Mucosa of stomach (tissue), 1 donor: ENCODE measurements around the gene CZIB.

Source experiments
- H3K27me3 ChIP-seq: one replicate; pipeline ENCODE4 v1.7.0; 2013; ENCODE audit warnings: mild to moderate bottlenecking, low read length; ENCODE audit not compliant: control insufficient read depth, insufficient read depth
- H3K36me3 ChIP-seq: one replicate; pipeline ENCODE4 v1.7.0; 2013; ENCODE audit warnings: low read length; ENCODE audit not compliant: control insufficient read depth, insufficient read depth
- H3K4me1 ChIP-seq: one replicate; pipeline ENCODE4 v1.7.0; 2013; ENCODE audit warnings: mild to moderate bottlenecking, low read length; ENCODE audit not compliant: control insufficient read depth, insufficient read depth
- H3K4me3 ChIP-seq: one replicate; pipeline ENCODE4 v1.7.0; 2013; ENCODE audit warnings: low read length
- H3K9ac ChIP-seq: one replicate; pipeline ENCODE4 v1.7.0; 2013; ENCODE audit warnings: mild to moderate bottlenecking, low read length, moderate library complexity
- H3K9me3 ChIP-seq: one replicate; pipeline ENCODE4 v1.7.0; 2013; ENCODE audit warnings: mild to moderate bottlenecking, low read length, moderate library complexity; ENCODE audit not compliant: control insufficient read depth
- donor health status: Pancreatic carcinoma.

Gene CZIB

DNA sequence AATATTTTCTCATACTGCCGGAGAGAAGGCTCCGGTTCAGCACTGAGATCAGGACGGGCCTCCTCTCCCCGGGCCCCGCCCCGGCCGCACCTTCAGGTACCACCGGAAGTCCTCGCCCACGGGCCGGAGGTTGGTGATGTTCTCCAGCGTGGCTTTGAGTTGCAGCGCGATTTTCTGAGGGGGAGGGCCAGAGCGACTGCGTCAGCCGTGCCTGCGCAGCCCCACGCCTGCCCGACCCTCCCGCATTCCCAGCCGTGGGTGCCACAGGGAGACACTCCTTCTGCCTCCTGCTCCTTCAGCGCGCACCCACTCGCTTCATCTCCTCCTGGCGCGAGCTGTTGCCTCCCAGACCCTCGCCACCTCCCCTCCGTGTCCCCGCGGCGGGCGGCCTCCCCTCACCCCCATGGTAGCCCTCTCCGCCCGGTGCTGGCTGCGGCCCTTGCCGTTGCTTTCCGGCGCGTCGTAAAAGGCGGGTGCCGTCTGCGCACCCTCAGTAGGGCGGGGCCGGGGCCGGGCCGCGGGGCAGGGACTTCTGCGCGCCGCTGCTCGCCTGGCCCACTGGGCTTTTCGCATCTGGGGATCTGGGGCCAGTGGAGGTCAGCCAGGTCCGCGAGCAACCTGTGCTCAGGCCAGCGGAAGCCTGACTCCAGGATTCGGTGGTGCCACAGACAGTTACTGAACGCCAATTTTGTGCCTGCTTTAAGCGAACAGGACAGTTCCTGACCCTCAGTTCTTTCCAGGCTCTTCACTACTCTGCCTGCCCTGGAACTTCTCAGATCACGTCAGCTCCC lies at the start of gene CZIB:
CZIB (minus strand) TSS at position 464 of the 791 bp plus-strand sequence; CDS start at position 405, 59 bp downstream.
- peak within 1 kb of the TSS; percentile 85 for H3K4me3 ChIP-seq
- no peaks in the 10 kb centered on the region for H3K36me3 ChIP-seq
- H3K4me1 ChIP-seq = peaks cover 13% of the 10 kb centered on the region
- H3K9ac ChIP-seq = peak within 1 kb of the TSS; percentile 79
- no peaks in the 10 kb centered on the region for H3K27me3 ChIP-seq
- no peaks in the 10 kb centered on the region for H3K9me3 ChIP-seq

DNA sequence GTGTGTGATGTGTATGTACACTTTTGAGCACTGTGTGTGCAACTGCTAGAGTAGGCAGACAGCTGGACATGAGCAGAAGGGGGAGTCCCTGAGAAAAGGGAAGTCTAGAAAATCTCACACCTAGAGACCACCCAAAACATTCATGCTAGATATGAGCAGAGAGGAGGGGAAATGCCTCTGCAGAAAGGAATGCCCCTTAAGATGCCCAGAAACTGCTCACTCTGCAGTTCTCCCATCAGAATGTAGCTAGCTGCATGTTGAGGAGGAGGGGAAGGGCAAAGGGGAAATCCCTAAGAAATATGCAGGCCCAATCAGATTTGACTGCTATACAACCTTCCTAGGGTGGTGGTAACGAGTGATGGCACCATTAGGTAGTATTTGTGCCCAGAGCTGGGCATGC lies 49.7 kb upstream of the CZIB start:
- H3K27me3 ChIP-seq = no peaks in the 10 kb centered on the region
- no peaks in the 10 kb centered on the region for H3K36me3 ChIP-seq
- no peak overlapping the region for H3K4me3 ChIP-seq
- no peak overlapping the region for H3K9ac ChIP-seq
- no peaks in the 10 kb centered on the region for H3K4me1 ChIP-seq
- no peaks in the 10 kb centered on the region for H3K9me3 ChIP-seq

DNA sequence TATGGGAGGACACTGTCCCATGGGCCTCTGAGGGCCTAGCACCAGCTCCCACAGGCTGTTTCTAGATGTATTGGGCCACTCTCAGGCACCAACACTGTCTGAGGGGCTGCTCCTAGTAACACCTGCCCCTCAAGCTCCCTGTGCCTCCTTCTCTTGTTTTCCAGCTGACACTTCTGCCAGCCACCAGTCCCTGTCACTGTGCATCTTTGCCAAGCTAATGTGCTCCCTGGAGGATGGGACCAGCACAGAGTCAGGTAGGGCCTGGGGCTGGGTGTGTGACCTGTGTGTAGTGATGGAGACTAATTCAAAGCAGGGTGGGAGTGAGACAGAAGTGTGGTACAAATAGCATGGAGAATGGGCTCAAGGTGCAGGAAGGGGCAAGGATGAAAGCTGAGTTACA lies 47.3 kb upstream of the CZIB start:
- H3K27me3 ChIP-seq = no peaks in the 10 kb centered on the region
- no peak overlapping the region for H3K4me3 ChIP-seq
- H3K9ac ChIP-seq = no peak overlapping the region
- no peaks in the 10 kb centered on the region for H3K4me1 ChIP-seq
- no peaks in the 10 kb centered on the region for H3K36me3 ChIP-seq
- H3K9me3 ChIP-seq = no peaks in the 10 kb centered on the region

DNA sequence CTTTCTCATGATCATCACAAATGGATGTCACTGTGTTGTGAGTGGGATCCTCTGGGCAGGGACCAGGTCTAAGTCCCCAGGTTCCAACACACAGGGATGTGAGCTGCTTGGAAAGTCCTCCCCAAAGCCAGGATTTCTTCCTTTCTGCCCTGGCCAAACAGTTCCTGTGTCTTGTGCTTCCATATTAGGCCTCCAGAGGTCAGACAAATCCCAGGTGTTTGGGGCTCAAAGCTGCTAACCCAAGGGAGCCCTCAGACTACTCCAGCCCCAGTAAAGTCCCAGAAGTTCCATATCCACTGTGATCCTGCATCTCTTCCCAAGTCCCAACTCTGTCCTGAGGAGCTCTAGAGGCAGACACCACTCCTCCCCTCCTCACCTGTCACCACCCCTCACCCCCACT lies 45.6 kb upstream of the CZIB start:
- no peaks in the 10 kb centered on the region for H3K4me1 ChIP-seq
- H3K27me3 ChIP-seq = no peaks in the 10 kb centered on the region
- H3K36me3 ChIP-seq = no peaks in the 10 kb centered on the region
- no peak overlapping the region for H3K9ac ChIP-seq
- H3K9me3 ChIP-seq = no peaks in the 10 kb centered on the region
- no peak overlapping the region for H3K4me3 ChIP-seq

DNA sequence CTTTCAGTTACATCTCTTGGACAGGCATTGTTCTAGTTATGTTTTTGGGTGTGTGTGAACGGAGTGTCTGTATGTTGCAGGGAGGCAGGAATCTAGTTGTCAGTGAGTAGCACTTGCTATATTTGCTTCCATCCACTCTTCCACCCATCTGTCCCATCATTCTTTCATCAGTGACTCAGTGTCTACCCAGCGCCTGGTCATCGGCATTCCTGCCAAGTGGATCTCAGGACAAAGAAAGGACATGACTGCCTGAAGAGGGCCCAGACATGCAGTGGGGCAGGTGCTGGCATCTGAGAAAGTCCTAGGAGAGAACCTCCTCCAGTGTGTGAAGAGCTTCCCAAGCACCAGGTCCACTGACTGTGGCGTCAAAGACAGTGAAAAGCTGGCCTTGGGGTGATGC lies 45.1 kb upstream of the CZIB start:
- H3K4me1 ChIP-seq = no peaks in the 10 kb centered on the region
- no peaks in the 10 kb centered on the region for H3K9me3 ChIP-seq
- H3K27me3 ChIP-seq = no peaks in the 10 kb centered on the region
- H3K9ac ChIP-seq = no peak overlapping the region
- H3K4me3 ChIP-seq = no peak overlapping the region
- H3K36me3 ChIP-seq = no peaks in the 10 kb centered on the region

DNA sequence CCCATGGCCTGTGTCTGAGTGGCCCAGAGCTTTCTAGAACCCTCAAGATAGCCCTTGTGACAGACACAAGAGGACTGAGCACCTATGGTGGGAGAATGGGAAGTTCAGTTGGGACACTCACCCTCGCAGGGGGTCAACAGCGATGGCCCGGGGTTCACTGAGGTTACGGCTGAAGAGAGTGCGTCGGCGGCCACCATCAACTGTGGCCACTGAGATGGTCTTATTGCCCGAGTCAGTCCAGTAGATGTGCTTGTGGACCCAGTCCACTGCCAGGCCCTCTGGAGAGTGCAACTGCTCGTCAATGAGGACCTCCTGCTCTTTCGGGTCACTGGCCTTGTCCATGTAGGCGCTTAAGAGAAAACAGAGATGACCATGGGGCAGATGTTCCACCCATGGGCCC lies 43.6 kb upstream of the CZIB start:
- H3K27me3 ChIP-seq = no peaks in the 10 kb centered on the region
- H3K36me3 ChIP-seq = no peaks in the 10 kb centered on the region
- no peak overlapping the region for H3K9ac ChIP-seq
- no peak overlapping the region for H3K4me3 ChIP-seq
- H3K9me3 ChIP-seq = no peaks in the 10 kb centered on the region
- no peaks in the 10 kb centered on the region for H3K4me1 ChIP-seq

DNA sequence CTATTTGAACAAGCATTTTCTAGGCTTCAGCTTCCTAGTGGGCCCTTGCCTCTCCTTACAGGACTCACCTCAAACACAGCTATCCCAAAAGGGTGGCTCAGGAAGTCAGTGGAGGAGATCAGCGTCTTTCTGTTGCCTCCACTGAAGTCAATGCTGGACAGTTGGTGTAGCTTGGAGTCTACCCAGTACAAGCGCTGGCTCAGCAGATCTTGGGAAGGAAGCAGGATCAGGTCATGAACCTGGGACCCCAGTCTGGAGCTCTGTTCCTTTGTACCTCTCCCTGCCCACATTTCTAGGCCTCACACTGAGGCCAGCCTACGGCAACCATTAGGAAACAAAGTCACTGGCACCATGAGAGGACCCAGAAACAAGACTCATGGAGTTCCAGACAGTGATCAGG lies 41.6 kb upstream of the CZIB start:
- Histone ChIP-seq H3K4me1 (peaks cover 12% of the 10 kb centered on the region), H3K9ac (no peak overlapping the region), H3K27me3 (no peaks in the 10 kb centered on the region), H3K36me3 (no peaks in the 10 kb centered on the region), H3K9me3 (no peaks in the 10 kb centered on the region), H3K4me3 (no peak overlapping the region)

DNA sequence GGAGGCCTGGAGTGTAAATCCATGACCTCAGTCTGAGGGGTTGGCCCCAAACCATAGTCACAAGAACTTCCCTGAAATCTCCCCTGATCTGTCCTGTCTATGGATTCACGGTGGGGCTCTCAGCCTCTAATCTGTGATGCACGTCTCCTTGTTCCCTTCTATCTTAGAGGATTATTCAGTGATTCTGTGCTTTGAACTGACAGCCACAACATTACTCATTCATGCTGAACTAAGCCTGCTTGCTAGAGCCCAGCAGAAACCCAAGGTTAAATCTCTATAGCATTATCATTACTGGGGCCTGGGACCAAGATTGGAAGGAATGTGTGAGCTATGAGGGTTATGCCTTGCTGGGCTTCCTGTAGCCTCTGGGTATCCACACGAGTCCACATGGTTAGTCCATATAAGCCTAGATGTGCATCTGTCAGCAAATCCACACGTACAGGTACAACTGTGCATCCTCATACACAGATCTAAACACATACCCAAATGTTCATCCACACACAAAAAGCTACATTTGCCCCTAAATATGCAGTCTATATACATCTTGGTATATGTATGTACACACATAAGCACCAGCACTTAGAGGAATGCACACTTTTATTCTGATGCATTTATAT lies 40.3 kb upstream of the CZIB start:
- H3K27me3 ChIP-seq = no peaks in the 10 kb centered on the region
- no peaks in the 10 kb centered on the region for H3K9me3 ChIP-seq
- H3K36me3 ChIP-seq = no peaks in the 10 kb centered on the region
- H3K9ac ChIP-seq = no peak overlapping the region
- no peak overlapping the region for H3K4me3 ChIP-seq
- H3K4me1 ChIP-seq = peaks cover 17% of the 10 kb centered on the region

DNA sequence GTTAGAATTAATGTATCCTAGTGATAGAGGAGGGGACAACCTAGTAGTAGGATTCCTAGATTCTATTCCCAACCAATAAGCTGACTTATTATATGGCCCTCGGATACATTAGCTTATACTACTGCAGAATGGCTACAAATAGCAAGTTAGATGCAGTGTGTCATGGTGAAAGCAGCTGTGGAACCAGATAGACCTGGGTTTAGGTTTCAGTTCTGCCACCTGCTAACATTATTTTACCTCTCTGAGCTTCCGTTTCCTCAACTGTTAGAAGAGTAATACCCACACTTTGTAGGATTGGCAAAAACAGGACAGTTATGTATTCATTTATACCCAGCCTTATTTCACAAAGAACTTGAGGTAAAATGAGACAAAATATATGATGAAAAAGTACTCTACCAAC lies 39.5 kb upstream of the CZIB start:
- Histone ChIP-seq H3K9ac (no peak overlapping the region), H3K27me3 (no peaks in the 10 kb centered on the region), H3K36me3 (no peaks in the 10 kb centered on the region), H3K4me3 (no peak overlapping the region), H3K9me3 (no peaks in the 10 kb centered on the region), H3K4me1 (peaks cover 17% of the 10 kb centered on the region)

DNA sequence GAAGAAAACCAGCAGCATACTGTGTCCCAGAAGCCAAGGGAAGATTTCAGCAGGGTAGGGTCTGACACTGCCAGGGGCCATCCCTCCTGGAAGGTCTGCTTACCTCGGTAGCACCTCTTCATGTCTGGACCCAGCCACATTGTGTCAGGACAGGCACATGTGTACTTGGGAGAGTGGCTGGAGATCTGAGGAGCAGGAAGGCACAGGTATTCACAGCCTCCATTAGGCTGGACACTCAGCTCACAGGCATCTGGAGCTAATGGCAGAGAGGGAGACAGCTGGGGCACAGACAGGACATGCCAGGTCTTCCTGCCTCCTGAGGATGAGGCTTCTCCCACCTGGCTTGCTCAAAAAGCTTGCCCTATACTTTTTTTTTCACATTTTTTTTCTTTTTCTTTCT lies 37.8 kb upstream of the CZIB start:
- no peak overlapping the region for H3K4me3 ChIP-seq
- no peaks in the 10 kb centered on the region for H3K9me3 ChIP-seq
- no peaks in the 10 kb centered on the region for H3K27me3 ChIP-seq
- H3K36me3 ChIP-seq = no peaks in the 10 kb centered on the region
- H3K9ac ChIP-seq = no peak overlapping the region
- peaks cover 17% of the 10 kb centered on the region for H3K4me1 ChIP-seq

DNA sequence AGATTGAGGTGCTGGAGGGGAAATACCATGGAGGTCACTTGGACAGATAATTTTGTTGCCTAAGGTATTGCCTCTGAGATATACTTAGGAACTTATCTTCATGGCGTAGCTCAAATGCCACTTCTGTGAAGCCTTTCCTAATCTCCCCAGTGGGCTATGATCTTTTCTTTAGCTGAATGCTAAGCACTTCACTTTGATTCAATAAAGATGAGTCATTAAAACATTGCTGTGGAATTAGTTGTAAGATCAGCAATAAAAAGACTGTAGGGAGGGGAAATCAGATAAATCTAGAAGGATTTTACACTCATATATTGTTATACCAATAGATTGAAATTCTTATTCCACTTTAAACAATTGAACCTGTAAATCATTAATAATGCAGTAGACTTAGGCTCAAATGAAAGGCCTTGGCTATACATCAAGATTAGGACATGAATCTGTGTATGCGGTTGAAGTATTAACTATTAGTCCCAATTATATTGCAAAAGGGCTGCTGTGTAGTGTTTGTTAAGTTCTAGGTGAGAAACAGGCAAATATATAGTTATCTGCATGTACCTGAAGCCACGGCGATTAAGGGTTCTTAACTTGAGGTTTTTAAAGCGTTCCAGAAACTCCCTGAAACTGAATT lies 37.1 kb upstream of the CZIB start:
- Histone ChIP-seq H3K9ac (no peak overlapping the region), H3K36me3 (no peaks in the 10 kb centered on the region), H3K4me3 (peak overlapping the region; percentile 9), H3K27me3 (no peaks in the 10 kb centered on the region), H3K4me1 (peaks cover 17% of the 10 kb centered on the region), H3K9me3 (no peaks in the 10 kb centered on the region)
